Islet of Langerhans (tissue), 1 donor: Measurements from ENCODE around the gene RMND5A.

Experiments used
- FAIRE-seq: peaks from one replicate; lab custom pipeline; 2011; peaks lifted over from hg19 to GRCh38; lab: Jason Lieb, UNC

The RMND5A gene

DNA sequence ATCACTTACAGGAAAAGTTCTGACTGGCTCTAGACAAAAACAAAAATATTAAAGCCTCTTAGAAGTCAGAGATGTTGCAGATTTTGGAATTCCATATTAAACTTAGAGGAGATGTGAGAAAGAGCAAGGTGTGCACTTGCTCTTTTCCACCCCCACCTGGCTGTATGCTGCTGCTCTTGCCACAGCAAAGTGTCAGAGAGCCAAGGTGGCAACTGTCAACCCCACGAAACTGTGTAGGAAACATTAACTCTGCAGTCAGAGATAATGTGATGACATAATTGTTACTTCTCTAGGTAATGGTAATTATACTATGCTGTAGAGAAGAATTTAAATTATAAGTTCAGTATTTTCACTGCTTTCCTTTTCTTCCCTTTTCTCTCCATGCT lies 45.2 kb downstream of the RMND5A start:
- FAIRE-seq: no peak

DNA sequence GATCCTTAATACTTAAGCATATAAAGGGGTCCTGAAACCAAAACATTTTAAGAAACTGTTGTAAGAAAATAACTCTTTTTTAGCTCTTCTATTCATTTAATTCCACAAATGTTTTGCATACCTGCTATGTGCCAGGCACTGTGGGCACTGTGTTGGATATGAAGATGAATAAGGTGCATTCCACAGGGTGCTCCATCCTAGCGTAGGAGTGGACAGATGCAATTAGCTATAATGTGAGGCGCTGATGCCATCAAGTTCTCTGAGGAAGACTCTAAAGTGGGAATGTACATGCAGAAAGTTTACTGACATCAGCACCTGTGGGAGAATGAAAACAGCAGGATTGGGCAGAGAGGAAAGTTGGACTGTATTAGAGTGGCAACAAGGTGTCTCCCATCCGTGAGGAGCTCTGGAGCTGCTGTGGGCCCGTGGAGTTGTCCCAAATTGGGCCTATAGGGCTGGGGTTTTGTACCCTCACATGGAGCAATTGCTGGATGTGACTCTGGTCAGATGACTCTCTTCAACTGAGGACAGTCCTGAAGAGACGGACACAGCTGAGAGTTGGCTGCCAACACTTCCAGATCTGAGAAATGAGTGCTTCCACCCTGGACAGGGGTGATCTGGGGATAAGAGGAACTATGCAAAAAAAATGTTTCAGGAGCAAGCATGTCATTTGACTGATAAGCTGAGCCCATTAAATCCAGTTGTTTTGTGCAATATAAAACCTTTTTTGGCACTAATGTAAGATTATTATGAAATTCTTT lies 48.3 kb downstream of the RMND5A start:
- FAIRE-seq: no peak

DNA sequence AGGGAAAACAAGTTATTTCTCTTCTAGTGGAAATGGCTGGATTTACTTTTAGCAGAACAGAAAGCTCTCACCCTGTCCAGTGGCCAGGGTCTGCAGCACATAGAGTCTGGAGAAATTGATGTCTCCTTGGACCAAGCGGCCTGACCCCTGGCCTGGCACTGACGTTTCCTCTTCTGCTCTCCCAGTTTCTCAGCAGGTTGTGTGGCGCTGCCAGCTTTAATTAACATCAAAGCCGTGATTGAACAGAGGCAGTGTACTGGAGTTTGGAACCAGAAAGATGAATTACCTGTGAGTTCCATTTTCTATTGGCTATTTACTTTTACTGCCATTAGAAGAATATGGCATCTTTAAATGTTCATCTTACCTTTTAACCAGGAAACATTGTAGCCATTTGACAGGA lies 49.7 kb downstream of the RMND5A start:
- FAIRE-seq: no peak

- no peak for FAIRE-seq
Observed at GRCh38 chr2:86770816-86771301, 50.8 kb downstream of the RMND5A start.

GRCh38 chr2:86772611-86773010 lies 52.5 kb downstream of the RMND5A start:
- FAIRE-seq: no peak

DNA sequence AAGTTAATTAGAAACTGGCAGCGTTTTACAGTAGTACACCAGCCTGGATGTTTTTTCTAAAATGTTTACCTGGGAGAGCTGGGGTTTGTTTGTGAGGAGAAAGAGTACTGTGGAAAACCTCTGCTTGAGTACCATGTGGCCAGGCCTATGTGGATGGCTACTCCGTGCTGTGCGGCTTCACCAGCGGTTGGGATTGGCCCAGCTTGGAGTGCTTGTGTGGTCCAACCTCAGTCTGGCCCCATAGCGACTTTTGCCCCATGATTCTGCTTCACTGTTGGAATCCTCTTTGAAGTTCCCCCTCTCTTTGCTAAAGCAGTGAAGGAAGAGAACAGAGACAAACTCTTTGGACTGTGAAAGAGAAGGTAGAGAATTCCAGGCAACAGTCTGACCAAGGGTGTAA lies 54.8 kb downstream of the RMND5A start:
- no peak for FAIRE-seq

DNA sequence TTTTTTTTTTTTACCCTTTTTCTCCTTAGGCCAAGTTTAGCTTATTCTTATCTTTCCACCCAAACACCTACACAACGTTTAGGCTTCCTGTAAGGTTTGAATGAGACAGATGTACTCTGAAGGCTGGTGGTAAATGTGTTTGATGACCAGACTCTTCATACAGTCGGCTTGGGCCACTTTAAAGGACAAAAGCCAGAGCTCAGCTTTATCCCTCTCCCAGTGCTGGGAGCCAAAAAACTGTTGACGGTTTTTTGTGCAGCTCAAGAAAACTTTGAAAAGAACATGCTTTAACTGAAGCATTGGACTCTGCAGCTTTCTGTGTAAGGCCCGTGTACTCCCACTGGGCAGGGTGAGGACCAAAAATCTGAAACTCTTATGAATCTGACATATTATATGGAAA lies 55.2 kb downstream of the RMND5A start:
- no peak for FAIRE-seq

DNA sequence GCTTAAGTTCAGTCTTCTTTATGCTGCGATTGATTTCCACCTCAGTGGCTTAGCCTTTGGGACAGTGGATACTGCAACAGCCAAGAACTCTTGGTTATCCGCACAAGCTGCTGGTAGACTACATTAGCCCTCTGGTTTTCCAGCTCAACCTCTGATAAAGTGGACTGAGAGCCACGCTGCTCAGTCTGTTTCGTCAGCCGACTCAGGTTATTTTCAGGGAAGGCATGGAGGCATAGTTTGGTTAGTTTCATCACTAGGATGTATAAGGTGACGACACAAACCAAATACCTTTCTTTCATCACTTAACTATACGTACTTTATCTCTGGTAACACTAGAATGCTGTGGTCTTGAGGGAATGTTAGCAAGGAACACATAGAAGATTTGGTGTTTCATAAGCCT lies 56.4 kb downstream of the RMND5A start:
- FAIRE-seq: no peak

DNA sequence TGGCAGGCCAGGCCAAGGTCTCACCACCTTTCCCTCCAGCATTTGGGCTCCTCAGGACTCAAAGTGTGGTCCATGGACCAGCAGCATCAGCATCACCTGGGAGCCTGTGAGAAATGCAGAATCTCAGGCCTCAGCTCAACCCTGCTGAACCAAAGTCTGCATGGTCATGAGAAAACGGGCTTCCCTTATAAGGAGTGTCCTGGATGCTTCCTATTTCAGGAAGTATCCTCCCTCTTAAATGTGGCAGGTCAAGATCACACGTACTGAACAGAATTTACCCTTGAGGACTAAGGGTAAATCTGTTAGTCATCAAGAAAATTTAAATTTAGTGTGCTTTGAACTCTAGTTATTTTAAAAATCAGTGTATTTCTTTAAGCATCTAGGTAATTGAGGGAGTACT lies 58.9 kb downstream of the RMND5A start:
- FAIRE-seq: no peak

GRCh38 chr2:86779971-86780370 lies 59.9 kb downstream of the RMND5A start:
- FAIRE-seq: no peak

DNA sequence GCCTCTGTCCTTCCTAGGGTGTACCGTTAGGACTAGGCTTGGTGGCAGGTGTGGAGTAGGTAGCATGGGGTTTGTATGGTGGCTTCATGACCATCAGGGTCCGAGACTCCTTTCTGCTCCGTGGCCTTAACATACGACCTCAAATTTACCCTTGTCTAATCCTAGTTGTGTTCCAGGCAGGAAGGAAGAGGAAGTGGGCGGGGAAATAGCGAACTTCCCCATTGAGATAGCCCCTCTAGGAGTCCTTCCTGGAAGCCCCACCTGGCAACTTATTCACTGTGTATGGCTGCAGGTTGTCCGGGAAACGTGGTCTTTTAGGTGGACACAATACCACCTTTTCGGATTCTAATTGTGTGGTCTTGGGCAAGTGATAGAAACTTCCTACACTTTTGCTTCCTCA lies 61.3 kb downstream of the RMND5A start:
- FAIRE-seq: no peak

GRCh38 chr2:86782748-86783147 lies 62.7 kb downstream of the RMND5A start:
- no peak for FAIRE-seq

GRCh38 chr2:86783615-86784339 lies 63.7 kb downstream of the RMND5A start:
- no peak for FAIRE-seq

- no peak for FAIRE-seq
Observed at GRCh38 chr2:86785456-86785855, 65.4 kb downstream of the RMND5A start.

DNA sequence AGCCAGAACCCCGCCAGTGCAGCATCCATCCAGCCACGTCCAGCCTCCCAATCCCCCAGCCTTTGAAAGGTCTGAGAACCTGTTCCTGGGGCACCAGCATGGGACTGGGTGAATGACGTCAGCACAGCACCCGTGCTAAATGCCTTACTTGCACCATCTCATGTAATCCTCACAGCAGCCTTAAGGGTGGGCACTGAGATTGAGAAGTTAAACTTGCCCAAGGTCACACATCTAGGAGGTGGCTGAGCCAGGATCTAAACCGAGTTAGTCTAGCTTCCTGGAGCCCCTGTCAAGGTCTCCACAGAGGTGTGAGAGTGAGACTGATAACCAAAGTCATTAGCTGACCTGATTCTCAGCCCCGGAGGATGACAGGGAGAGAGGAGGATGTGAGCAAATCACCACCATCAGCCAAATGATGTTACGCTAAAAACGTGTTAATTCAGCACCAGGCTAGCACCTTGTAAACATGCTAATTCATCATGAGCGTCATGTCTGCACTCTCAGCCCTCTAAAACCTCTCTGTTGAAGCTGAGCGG lies 66.0 kb downstream of the RMND5A start:
- FAIRE-seq: no peak

GRCh38 chr2:86787736-86788135 lies 67.6 kb downstream of the RMND5A start:
- FAIRE-seq: no peak

- FAIRE-seq: no peak
Observed at GRCh38 chr2:86788165-86788564, 68.1 kb downstream of the RMND5A start.

- FAIRE-seq: no peak
Observed at GRCh38 chr2:86788881-86789686, 69.0 kb downstream of the RMND5A start.

- no peak for FAIRE-seq
Observed at GRCh38 chr2:86789687-86790133, 69.6 kb downstream of the RMND5A start.

GRCh38 chr2:86790134-86790675 lies 70.1 kb downstream of the RMND5A start:
- FAIRE-seq: no peak

DNA sequence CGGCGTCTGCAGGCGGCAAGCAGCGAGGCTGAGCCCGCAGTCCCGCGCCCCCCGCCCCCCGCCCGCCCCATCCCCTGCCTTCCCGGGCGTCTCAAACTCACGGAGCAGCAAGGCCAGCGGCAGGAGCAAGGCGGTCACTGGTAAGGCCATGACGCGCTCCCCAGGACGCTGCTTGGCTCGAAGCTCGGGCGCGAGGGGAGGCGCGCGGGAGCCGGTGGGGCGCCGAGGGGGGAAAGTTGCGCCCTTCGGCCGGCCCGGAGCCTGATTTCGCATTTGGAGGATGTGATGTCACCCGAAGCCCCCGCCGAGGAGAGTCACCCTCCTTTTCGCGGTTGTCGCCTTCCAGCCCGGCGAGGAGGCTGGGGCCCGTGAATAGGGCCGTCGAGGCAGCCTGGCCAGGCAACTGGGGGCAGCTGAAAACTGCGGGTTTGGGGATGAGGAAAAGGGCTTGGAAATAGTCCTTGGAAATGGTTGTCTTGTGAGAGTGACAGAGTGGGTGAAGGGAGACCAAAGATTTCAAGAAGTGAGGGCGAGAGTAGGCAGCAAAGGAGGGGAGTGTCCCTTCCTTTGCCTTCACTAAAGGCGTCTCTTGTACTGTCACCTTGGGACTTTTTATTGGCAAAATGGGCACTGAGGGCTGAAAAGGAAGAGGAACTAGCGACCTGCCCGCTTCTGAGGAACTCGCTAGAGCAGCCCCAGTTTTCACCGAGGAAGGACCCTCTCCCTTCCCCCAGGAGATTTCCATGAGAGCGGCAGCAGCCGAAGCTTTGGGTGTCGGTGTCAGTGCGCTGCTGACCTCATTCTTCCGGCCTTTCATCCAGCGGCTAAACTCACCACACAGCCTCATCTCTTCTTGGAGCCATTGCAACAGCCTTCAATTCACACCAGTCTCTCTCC lies 70.8 kb downstream of the RMND5A start, which contains the start of gene CD8A:
TSS of gene CD8A (minus strand) at position 238 of the 897 bp plus-strand sequence. CDS start at position 150, 88 bp downstream.
- no peak for FAIRE-seq
